CD14-positive monocyte (primary cell): ENCODE data around the gene NRIP2. TPM values are rescaled to one million over a fixed set of nuclear protein-coding genes. Genes with fewer than 3 reads are reported as not detected.

Source experiments
- DNase-seq, 3 donors: peaks; one replicate each; pipeline ENCODE4 v3.0.0-alpha.2; 2011 to 2022
- H2AFZ ChIP-seq: 2 replicates; pipeline ENCODE4 v1.6.0; 2012; ENCODE audit warnings: mild to moderate bottlenecking, low read depth, low read length, inconsistent platforms; ENCODE audit not compliant: insufficient read depth, poor library complexity, severe bottlenecking
- H3K27ac ChIP-seq, 2 donors: 1 replicate in 1 of 2; 2 replicates in 1 of 2; pipeline ENCODE4 v1.5.1; 2012 to 2013; ENCODE audit warnings: low read length in 2 of 2, control low read depth in 1 of 2, inconsistent platforms in 1 of 2, low read depth in 1 of 2, mild to moderate bottlenecking in 1 of 2
- H3K27me3 ChIP-seq, 2 donors: one replicate each; pipeline versions ENCODE4 v1.6.0 to v1.6.1; 2011 to 2013; ENCODE audit warnings: low read length in 2 of 2; ENCODE audit not compliant: control insufficient read depth in 2 of 2, insufficient read depth in 2 of 2
- H3K36me3 ChIP-seq, 2 donors: replicated peaks in 1 of 2; 1 replicate in 1 of 2; 2 replicates in 1 of 2; pipeline versions ENCODE4 v1.5.1 to v1.6.1; 2012 to 2013; ENCODE audit warnings: low read length in 2 of 2, control low read depth in 1 of 2, inconsistent platforms in 1 of 2, mild to moderate bottlenecking in 1 of 2; ENCODE audit not compliant: insufficient read depth in 2 of 2, control insufficient read depth in 1 of 2
- H3K4me1 ChIP-seq, 2 donors: 1 replicate in 1 of 2; 2 replicates in 1 of 2; pipeline versions ENCODE4 v1.5.1 to v1.6.1; 2012 to 2013; ENCODE audit warnings: low read length in 2 of 2, control low read depth in 1 of 2, inconsistent platforms in 1 of 2, mild to moderate bottlenecking in 1 of 2, moderate library complexity in 1 of 2; ENCODE audit not compliant: insufficient read depth in 2 of 2, control insufficient read depth in 1 of 2
- H3K4me2 ChIP-seq: replicated peaks from 2 replicates; pipeline ENCODE3; 2012; ENCODE audit warnings: low read length, moderate library complexity, mild to moderate bottlenecking; ENCODE audit not compliant: poor library complexity, severe bottlenecking; ENCODE audit errors: extremely low read depth
- H3K4me3 ChIP-seq, 3 experiments: fragments of 200-600 bp in 1 of 3; sonication (generic) in 1 of 3; replicated peaks in 1 of 3; 1 replicate in 2 of 3; 2 replicates in 1 of 3; pipeline ENCODE4 v1.5.1; 2011 to 2013; ENCODE audit warnings: low read length in 3 of 3, mild to moderate bottlenecking in 3 of 3, control low read depth in 2 of 3, low read depth in 2 of 3, inconsistent platforms in 1 of 3, moderate library complexity in 1 of 3
- H3K79me2 ChIP-seq: 2 replicates; pipeline ENCODE4 v1.6.0; 2012; ENCODE audit warnings: mild to moderate bottlenecking, control low read depth, inconsistent platforms, low read length, moderate library complexity; ENCODE audit not compliant: insufficient read depth
- H3K9ac ChIP-seq: 2 replicates; pipeline ENCODE4 v1.6.0; 2017; ENCODE audit warnings: low read length, mild to moderate bottlenecking; ENCODE audit not compliant: insufficient read depth, poor library complexity, severe bottlenecking
- H3K9me3 ChIP-seq, 2 donors: replicated peaks in 1 of 2; 1 replicate in 1 of 2; 2 replicates in 1 of 2; pipeline versions ENCODE4 v1.5.1 to v1.6.1; 2012 to 2013; ENCODE audit warnings: low read length in 2 of 2, control low read depth in 1 of 2; ENCODE audit not compliant: control insufficient read depth in 1 of 2, insufficient read depth in 1 of 2
- H4K20me1 ChIP-seq: 2 replicates; pipeline ENCODE4 v1.6.0; 2012; ENCODE audit warnings: mild to moderate bottlenecking, low read length, control low read depth, moderate library complexity; ENCODE audit not compliant: insufficient read depth
- H3K27ac Mint-ChIP-seq, 7 donors: one replicate each; pipeline ENCODE4 v1.8.0; 2020; ENCODE audit warnings: mild to moderate bottlenecking in 7 of 7, mixed read lengths in 7 of 7, moderate library complexity in 6 of 7, inconsistent platforms in 2 of 7
- H3K27me3 Mint-ChIP-seq, 3 donors: one replicate each; pipeline ENCODE4 v1.8.0; 2021 to 2022; ENCODE audit warnings: low read depth in 3 of 3, mild to moderate bottlenecking in 3 of 3, mixed read lengths in 3 of 3, moderate library complexity in 3 of 3, inconsistent platforms in 1 of 3
- H3K36me3 Mint-ChIP-seq, 2 donors: one replicate each; pipeline ENCODE4 v1.8.0; 2020; ENCODE audit warnings: mixed read lengths in 2 of 2, inconsistent platforms in 1 of 2, mild to moderate bottlenecking in 1 of 2
- H3K4me1 Mint-ChIP-seq: one replicate; pipeline ENCODE4 v1.8.0; 2020; ENCODE audit warnings: mild to moderate bottlenecking, mixed read lengths
- H3K4me3 Mint-ChIP-seq, 2 donors: one replicate each; pipeline ENCODE4 v1.8.0; 2020; ENCODE audit warnings: mild to moderate bottlenecking in 2 of 2, mixed read lengths in 2 of 2, moderate library complexity in 1 of 2
- H3K9me3 Mint-ChIP-seq, 7 donors: one replicate each; pipeline ENCODE4 v1.8.0; 2020 to 2022; ENCODE audit warnings: mixed read lengths in 7 of 7, mild to moderate bottlenecking in 6 of 7, moderate library complexity in 6 of 7, inconsistent platforms in 2 of 7
- WGBS: methylation state at CpG from one replicate; pipeline ENCODE4 v1.1.5; 2013; ENCODE audit warnings: missing lambda C conversion rate; ENCODE audit not compliant: insufficient coverage; 5-methylcytosine and 5-hydroxymethylcytosine counted together
- intact Hi-C, 2 donors: fragments of 100-400 bp; cut with micrococcal nuclease; formaldehyde crosslinking; loops; one replicate each; pipeline versions ENCODE4 v1.15.0 to v1.15.1; 2023
- polyA plus RNA-seq, 3 donors: library from polyadenylated mRNA; depleted of rRNA in 1 of 3; unstranded in 2 of 3; stranded (reverse) in 1 of 3; fragments of 300-500 nt in 2 of 3; fragments of >200 nt in 1 of 3; fragmentation: Illumina TruSeq in 2 of 3; gene quantifications; 1 replicate in 2 of 3; 2 replicates in 1 of 3; pipeline ENCODE4 v1.2.3, GENCODE V29; 2012 to 2021
- TF ChIP-seq, protein P1 (sequence below): fragments of 200-600 bp; IDR thresholded peaks from one replicate; pipeline ENCODE4 v1.8.0; 2022; ENCODE audit warnings: antibody characterized with exemption, mild to moderate bottlenecking

The NRIP2 gene
- polyA plus RNA-seq, 3 donors = 0.19 to 0.24 TPM; not detected in 1

- Mint-ChIP-seq H3K27me3 (peaks cover 0 to 2% (median 1%) of the 10 kb centered on the region in 3 donors), H3K4me1 (peaks cover 4% of the 10 kb centered on the region), H3K36me3 (peaks cover 28 to 47% of the 10 kb centered on the region in 2 donors), H3K9me3 (peaks cover 0 to 2% (median 0%) of the 10 kb centered on the region in 7 donors), H3K27ac (no peak overlapping the region), H3K4me3 (no peak overlapping the region)
- Histone ChIP-seq H3K4me2 (no peak overlapping the region), H3K4me1 (no peaks in the 10 kb centered on the region), H3K27me3 (no peaks in the 10 kb centered on the region), H3K9me3 (no peaks in the 10 kb centered on the region), H4K20me1 (no peaks in the 10 kb centered on the region), H3K36me3 (peaks cover 20 to 32% of the 10 kb centered on the region in 2 donors), H3K27ac (no peak overlapping the region), H3K79me2 (no peaks in the 10 kb centered on the region), H3K9ac (no peak overlapping the region), H2AFZ (no peak overlapping the region), H3K4me3 (no peak overlapping the region)
- no peak for DNase-seq
- TF ChIP-seq, protein P1, sequence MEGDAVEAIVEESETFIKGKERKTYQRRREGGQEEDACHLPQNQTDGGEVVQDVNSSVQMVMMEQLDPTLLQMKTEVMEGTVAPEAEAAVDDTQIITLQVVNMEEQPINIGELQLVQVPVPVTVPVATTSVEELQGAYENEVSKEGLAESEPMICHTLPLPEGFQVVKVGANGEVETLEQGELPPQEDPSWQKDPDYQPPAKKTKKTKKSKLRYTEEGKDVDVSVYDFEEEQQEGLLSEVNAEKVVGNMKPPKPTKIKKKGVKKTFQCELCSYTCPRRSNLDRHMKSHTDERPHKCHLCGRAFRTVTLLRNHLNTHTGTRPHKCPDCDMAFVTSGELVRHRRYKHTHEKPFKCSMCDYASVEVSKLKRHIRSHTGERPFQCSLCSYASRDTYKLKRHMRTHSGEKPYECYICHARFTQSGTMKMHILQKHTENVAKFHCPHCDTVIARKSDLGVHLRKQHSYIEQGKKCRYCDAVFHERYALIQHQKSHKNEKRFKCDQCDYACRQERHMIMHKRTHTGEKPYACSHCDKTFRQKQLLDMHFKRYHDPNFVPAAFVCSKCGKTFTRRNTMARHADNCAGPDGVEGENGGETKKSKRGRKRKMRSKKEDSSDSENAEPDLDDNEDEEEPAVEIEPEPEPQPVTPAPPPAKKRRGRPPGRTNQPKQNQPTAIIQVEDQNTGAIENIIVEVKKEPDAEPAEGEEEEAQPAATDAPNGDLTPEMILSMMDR = no peak
- WGBS = 94% methylated on average over 16 of the region's 25 CpGs
- intact Hi-C loops = loop anchor here (10.0 kb wide), 3 partner anchors 90 to 190 kb away; no protein-coding TSS in a partner anchor
Measured at GRCh38 chr12:2854669-2855453, 20.0 kb upstream of the NRIP2 start.

DNA sequence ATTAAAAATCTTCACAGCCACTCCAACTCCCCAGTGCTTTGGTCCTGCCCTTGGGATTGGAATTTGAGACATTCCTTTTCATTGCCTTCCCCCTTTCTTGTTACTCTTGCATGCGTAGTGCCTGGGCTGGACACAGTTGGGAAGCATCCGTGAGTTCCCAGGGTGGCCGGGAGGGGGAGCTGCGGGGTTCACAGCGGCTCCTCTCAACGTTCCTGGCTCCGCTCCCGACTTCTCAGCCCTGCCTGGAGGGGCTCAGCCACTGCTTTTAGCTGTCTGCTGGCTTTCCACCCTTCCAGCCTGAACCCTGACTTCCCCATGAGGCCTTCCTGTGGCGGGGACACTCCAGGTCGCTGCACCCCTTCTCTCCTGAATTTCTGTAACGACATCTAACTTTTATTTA, 18.8 kb upstream of the NRIP2 start:
- intact Hi-C loops = loop anchor here (2.0 to 10.0 kb wide), 4 partner anchors 91 to 191 kb away; no protein-coding TSS in a partner anchor
- no peaks in the 10 kb centered on the region for H3K27me3 ChIP-seq
- no peaks in the 10 kb centered on the region for H3K79me2 ChIP-seq
- WGBS = 18% methylated on average over 6 of the region's 11 CpGs
- H2AFZ ChIP-seq = no peak overlapping the region
- H3K4me1 ChIP-seq = no peaks in the 10 kb centered on the region
- H3K36me3 Mint-ChIP-seq = peaks cover 17 to 35% of the 10 kb centered on the region in 2 donors
- peak; percentile 13 to 37 (median 20) for DNase-seq
- peaks cover 0 to 2% (median 1%) of the 10 kb centered on the region in 3 donors for H3K27me3 Mint-ChIP-seq
- H3K4me2 ChIP-seq = no peak overlapping the region
- H3K4me3 Mint-ChIP-seq = no peak overlapping the region
- H3K4me3 ChIP-seq = no peak overlapping the region
- H3K9ac ChIP-seq = no peak overlapping the region
- no peaks in the 10 kb centered on the region for H3K9me3 ChIP-seq
- H3K9me3 Mint-ChIP-seq = peaks cover 0 to 2% (median 0%) of the 10 kb centered on the region in 7 donors
- TF ChIP-seq, protein P1 = peak; percentile 72
- H3K27ac ChIP-seq = no peak overlapping the region
- peaks cover 4% of the 10 kb centered on the region for H3K4me1 Mint-ChIP-seq
- H3K36me3 ChIP-seq = peaks cover 16 to 19% of the 10 kb centered on the region in 2 donors
- no peaks in the 10 kb centered on the region for H4K20me1 ChIP-seq
- H3K27ac Mint-ChIP-seq = peak overlapping the region in 1 of 7 donors; percentile 55
